Loucy (cell line): ENCODE results near the gene RRAGA.

Source experiments
- H2AFZ ChIP-seq: fragments of 200-600 bp; sonication (generic); 2 replicates; pipeline ENCODE4 v1.6.0; 2016; ENCODE audit warnings: antibody characterized with exemption, mild to moderate bottlenecking, low read length, moderate library complexity
- H3F3A ChIP-seq: fragments of 200-600 bp; 2 replicates; pipeline ENCODE4 v1.6.0; 2016; ENCODE audit warnings: antibody characterized with exemption, low read depth, mild to moderate bottlenecking
- H3K27me3 ChIP-seq: fragments of 200-600 bp; sonication (generic); 2 replicates; pipeline ENCODE4 v1.6.1; 2014; ENCODE audit warnings: low read length, mild to moderate bottlenecking; ENCODE audit not compliant: insufficient read depth, poor library complexity, severe bottlenecking
- H3K36me3 ChIP-seq: fragments of 200-600 bp; sonication (generic); 2 replicates; pipeline ENCODE4 v1.6.1; 2016; ENCODE audit warnings: low read length; ENCODE audit not compliant: insufficient read depth
- H3K4me1 ChIP-seq: fragments of 200-600 bp; sonication (generic); 2 replicates; pipeline ENCODE4 v1.5.1; 2014; ENCODE audit warnings: low read length, mild to moderate bottlenecking; ENCODE audit not compliant: insufficient read depth, poor library complexity, severe bottlenecking
- H3K4me2 ChIP-seq: fragments of 200-600 bp; sonication (generic); 2 replicates; pipeline ENCODE4 v1.6.0; 2014; ENCODE audit warnings: antibody characterized with exemption, low read length, low read depth, mild to moderate bottlenecking; ENCODE audit not compliant: poor library complexity, severe bottlenecking
- H3K4me3 ChIP-seq: fragments of 200-600 bp; sonication (generic); 2 replicates; pipeline ENCODE4 v1.5.1; 2014; ENCODE audit warnings: low read length, mild to moderate bottlenecking, mixed read lengths; ENCODE audit not compliant: poor library complexity, severe bottlenecking
- H3K79me2 ChIP-seq: fragments of 200-600 bp; sonication (generic); 2 replicates; pipeline ENCODE4 v1.6.1; 2014; ENCODE audit warnings: low read length; ENCODE audit not compliant: insufficient read depth
- H3K9ac ChIP-seq: fragments of 200-600 bp; sonication (generic); 2 replicates; pipeline ENCODE4 v1.6.0; 2014; ENCODE audit warnings: mild to moderate bottlenecking, low read depth, low read length, moderate library complexity; ENCODE audit not compliant: poor library complexity, severe bottlenecking
- H3K9me2 ChIP-seq: fragments of 200-600 bp; sonication (generic); replicated peaks from 2 replicates; pipeline ENCODE4 v1.6.1; 2016; ENCODE audit warnings: low read depth, low read length, mixed read lengths
- H3K9me3 ChIP-seq: fragments of 200-600 bp; sonication (generic); 2 replicates; pipeline ENCODE4 v1.6.1; 2014; ENCODE audit warnings: mild to moderate bottlenecking, antibody characterized with exemption, low read length, low read depth; ENCODE audit not compliant: insufficient read depth
- H4K20me1 ChIP-seq: fragments of 200-600 bp; sonication (generic); 2 replicates; pipeline ENCODE4 v1.6.0; 2014; ENCODE audit warnings: antibody characterized with exemption, low read length, mild to moderate bottlenecking; ENCODE audit not compliant: insufficient read depth, poor library complexity, severe bottlenecking
- CTCF ChIP-seq: fragments of 200-600 bp; sonication (generic); conservative IDR thresholded peaks from 2 replicates; pipeline ENCODE4 v1.5.1; 2014; ENCODE audit warnings: mild to moderate bottlenecking, antibody characterized with exemption, low read length
- EZH2phosphoT487 ChIP-seq: fragments of 200-600 bp; IDR thresholded peaks from 2 replicates; pipeline ENCODE4 v1.6.1; 2018; ENCODE audit warnings: antibody characterized with exemption, mild to moderate bottlenecking, moderate library complexity, borderline replicate concordance

Gene RRAGA

DNA sequence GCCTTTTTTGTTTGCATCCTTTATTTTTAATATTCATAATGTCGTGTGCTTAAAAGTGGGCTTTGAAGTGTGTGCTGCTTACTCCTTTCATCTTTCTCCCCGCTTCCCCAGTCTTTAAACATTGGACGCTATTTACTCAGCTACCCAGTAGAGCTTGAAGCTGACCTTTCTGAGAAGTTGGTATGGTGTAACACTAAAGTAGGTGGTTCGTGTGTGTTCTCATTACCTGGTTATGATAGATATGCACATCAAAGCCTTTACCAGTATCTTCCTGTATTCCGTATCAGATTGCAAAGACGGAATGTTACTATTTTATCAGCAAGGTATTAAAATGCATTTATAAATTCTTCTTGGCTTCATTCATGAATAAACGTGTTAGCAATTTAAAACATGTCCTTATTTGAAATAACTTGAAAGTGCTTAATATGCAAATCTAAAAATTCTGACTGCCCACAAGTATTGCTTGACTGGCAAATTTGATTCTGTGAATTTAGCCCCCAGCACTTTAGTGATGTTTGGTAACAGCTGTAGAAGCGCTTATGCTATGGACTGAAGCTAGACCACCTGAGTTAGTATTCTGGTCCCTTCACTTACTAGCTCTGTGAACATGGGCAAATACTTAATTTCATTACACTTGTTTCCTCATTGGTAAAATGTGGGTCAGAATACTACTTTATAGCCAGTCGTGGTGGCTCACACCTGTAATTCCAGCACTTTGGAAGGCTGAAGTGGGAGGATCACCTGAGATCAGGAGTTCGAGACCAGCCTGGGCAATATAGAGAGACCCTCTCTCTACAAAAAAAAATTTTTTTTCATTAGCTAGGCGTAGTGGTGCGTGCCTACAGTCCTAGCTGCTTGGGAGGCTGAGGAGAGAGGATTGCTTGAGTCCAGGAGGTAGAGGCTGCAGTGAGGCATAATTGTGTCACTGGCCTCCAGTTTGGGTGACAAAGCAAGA is 1.7 kb downstream of the RRAGA start:
- Histone ChIP-seq H3K9me3 (no peaks in the 10 kb centered on the region), H3K27me3 (no peaks in the 10 kb centered on the region), H2AFZ (no peak overlapping the region), H3K4me1 (peaks cover 5% of the 10 kb centered on the region), H3K79me2 (peaks cover 31% of the 10 kb centered on the region), H3K9ac (peak overlapping the region; percentile 84), H3F3A (no peaks in the 10 kb centered on the region; the same call in 1 of the 2 replicates), H4K20me1 (peaks cover 7% of the 10 kb centered on the region), H3K4me3 (peak overlapping the region; percentile 78), H3K9me2 (no peaks in the 10 kb centered on the region), H3K36me3 (peaks cover 4% of the 10 kb centered on the region; the same call in 1 of the 2 replicates), H3K4me2 (peak overlapping the region; percentile 76)
- TF ChIP-seq EZH2phosphoT487, result no peak

GRCh38 chr9:19057033-19057432 is 7.8 kb downstream of the RRAGA start:
- Histone ChIP-seq H3K9ac (no peak overlapping the region), H3K4me3 (no peak overlapping the region), H3K4me1 (no peaks in the 10 kb centered on the region), H3F3A (no peaks in the 10 kb centered on the region), H3K4me2 (no peak overlapping the region), H3K79me2 (peaks cover 6% of the 10 kb centered on the region; the same call in 1 of the 2 replicates), H3K36me3 (peaks cover 60% of the 10 kb centered on the region; the same call in 1 of the 2 replicates), H3K9me3 (no peaks in the 10 kb centered on the region), H3K27me3 (no peaks in the 10 kb centered on the region), H2AFZ (no peak overlapping the region), H3K9me2 (no peaks in the 10 kb centered on the region), H4K20me1 (no peaks in the 10 kb centered on the region)
- TF ChIP-seq EZH2phosphoT487 (no peak), CTCF (no peak)

- peaks cover 4% of the 10 kb centered on the region; the same call in 1 of the 2 replicates for H3K9me3 ChIP-seq
- H4K20me1 ChIP-seq, result no peaks in the 10 kb centered on the region
- no peak overlapping the region for H2AFZ ChIP-seq
Measured at GRCh38 chr9:19074229-19074628, 25.0 kb downstream of the RRAGA start.

More at GRCh38 chr9:19074229-19074628, 25.0 kb downstream of the RRAGA start:
- H3F3A ChIP-seq, result no peaks in the 10 kb centered on the region
- H3K9me2 ChIP-seq, result no peaks in the 10 kb centered on the region
- H3K4me2 ChIP-seq, result no peak overlapping the region
- H3K27me3 ChIP-seq, result no peaks in the 10 kb centered on the region
- no peak for TF ChIP-seq CTCF
- TF ChIP-seq EZH2phosphoT487, result no peak
- no peaks in the 10 kb centered on the region for H3K79me2 ChIP-seq
- no peak overlapping the region for H3K9ac ChIP-seq
- no peak overlapping the region for H3K4me3 ChIP-seq
- no peaks in the 10 kb centered on the region for H3K4me1 ChIP-seq
- H3K36me3 ChIP-seq, result peaks cover 81% of the 10 kb centered on the region
